GM21528 (cell line): ENCODE measurements around the gene HERC4.
"Not testable (repeated sequence)": the region's sequence is repeated elsewhere in the genome, so short reads cannot be mapped to it uniquely, and the experiment has no call there.

Experiments used
- ATAC-seq: cut with Tn5 transposase; IDR thresholded peaks from one replicate; pipeline ENCODE4 v1.9.1; 2021; ENCODE audit warnings: mild to moderate bottlenecking, moderate library complexity; ENCODE audit not compliant: unreplicated experiment, low FRiP score

The HERC4 gene

DNA sequence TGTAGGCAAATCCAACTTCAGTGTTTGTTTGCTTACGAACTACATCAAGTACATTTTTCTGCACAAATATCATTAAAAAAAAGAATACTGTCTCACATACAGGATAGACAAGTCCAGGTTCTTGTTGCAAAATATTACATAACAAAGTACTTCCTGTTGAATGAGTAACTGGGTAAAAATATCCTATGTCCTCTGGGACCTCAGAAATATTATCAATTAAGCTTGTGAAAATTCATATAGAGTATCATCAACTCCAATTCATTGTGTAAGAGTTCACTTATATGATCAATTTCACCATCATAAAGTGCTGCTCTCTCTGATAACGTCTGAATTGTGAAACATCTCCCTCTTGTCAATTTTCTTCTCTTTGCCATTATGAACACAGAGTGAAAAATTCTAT, 22.6 kb downstream of the HERC4 start:
- no peak for ATAC-seq

DNA sequence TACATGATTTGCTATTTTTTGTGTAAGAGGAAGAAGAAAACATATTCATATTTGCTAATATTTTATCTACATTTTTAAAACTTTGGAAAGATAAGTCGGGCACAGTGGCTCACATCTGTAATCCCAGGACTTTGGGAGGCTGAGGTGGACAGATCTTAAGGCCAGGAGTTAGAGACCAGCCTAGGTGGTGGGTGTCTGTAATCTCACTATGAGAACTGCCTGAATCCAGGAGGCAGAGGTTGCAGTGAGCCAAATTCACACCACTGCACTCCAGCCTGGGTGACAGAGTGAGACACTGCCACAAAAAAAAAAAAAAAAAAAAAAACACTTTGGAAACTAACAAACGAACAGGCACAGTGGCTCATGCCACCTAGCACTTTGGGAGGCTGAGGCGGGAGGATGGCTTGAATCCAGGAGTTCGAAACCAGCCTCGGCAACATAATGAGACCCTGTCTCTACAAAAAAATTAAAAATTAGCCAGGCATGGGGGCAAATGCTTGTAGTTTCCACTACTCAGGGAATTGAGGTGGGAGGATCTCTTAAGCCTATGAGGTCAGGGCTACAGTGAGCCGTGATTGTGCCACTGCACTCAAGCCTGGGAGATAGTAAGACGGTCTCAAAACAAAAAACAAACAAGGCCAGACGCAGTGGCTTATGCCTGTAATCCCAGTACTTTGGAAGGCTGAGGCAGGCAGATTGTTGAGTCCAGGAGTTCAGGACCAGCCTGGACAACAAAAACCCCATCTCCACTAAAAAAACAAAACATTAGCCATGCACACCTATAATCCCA, 25.6 kb downstream of the HERC4 start:
- no peak for ATAC-seq

DNA sequence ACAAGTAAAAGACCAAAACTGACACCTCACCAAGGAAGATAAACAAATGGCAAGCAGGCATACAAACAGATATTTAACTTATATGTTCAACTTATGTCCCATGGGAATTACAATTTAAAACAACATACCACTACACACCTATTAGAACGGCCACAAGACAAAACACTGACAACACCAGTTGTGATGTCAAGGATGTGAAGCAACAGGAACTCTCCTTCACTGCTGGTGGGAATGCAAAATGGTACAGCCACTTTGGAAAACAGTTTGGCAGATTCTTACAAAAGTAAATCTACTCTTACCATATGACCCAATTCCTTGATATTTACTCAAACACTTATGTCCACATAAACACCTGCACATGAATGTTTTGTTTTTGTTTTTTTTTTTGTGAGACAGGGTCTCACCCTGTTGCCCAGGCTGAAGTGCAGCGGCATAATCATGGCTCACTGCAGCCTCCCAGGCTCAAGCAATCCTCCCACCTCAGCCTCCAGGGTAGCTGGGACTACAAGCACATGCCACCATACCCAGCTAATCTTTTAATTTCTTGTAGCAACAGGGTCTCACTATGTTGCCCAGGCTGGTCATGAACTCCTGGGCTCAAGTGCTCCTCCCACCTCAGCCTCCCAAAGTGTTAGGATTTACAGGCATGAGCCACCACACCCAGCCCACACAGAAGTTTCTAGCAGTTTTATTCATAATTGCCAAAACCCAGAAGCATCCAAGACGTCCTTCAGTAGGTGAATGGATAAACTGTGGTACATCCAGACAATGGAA, 27.3 kb downstream of the HERC4 start:
- ATAC-seq, result no peak

DNA sequence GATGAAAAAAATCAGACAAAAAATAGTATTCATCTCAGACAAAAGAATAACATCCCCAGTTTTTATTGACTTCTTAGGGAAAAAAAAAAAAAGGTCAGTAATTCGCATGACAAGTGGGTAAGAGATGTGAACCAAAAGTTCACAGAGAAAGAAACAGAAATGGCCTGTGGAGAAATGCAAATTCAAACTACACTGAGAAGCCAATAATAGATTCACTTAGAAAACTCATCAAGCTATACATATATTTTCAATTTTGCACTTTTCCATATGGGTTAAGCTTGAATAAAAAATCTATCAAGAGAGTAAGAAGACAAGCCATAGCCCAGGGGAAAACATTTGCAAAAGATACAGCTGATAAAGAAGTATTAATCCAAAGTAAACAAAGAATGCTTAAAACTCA, 28.0 kb downstream of the HERC4 start:
- peak; percentile 67 for ATAC-seq

GRCh38 chr10:68046642-68047041, 28.4 kb downstream of the HERC4 start:
- ATAC-seq, result peak; percentile 29

DNA sequence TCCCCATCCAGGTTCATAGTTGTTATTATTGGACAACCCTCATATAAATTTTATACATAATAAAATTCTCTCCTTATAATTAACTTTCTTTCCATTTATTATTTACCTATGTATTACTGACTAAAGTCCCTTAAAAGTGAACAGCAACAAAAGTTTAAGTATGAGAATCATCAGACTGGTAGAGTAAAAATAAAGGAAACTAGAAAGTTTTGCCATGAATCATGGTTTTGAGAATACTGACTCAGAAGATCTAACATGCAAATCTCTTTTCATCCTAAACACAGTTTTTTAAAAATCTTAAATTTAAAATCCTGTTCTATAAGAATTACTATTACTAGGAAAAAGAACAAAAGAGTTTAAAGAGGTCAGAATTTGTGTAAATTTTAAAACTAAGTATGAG, 32.1 kb downstream of the HERC4 start:
- no peak for ATAC-seq

- no peak for ATAC-seq
These were observed 43.0 kb downstream of the HERC4 start for GRCh38 chr10:68032113-68032512.

- no peak for ATAC-seq
These were observed 47.7 kb downstream of the HERC4 start for GRCh38 chr10:68027429-68027828.

DNA sequence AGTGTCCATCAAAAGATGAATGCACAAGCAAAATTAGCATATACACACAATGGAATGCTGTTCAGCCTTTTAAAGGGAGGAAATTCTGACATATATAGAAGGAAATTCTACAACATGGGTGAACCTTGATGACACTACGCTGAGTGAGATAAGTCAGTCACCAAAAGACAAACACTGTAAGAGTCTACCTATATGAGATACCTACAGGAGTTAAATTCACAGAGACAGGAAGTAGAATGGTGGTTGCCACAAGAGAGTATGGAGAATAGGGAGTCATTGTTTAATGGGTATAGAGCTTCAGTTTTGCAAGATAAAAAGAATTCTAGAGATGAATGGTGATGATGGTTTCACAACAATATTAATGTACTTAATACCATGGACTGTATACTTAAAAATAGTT, 51.8 kb downstream of the HERC4 start:
- ATAC-seq, result no peak

GRCh38 chr10:68022324-68022723, 52.8 kb downstream of the HERC4 start:
- ATAC-seq, result not testable (repeated sequence)

GRCh38 chr10:68016519-68016918, 58.6 kb downstream of the HERC4 start:
- ATAC-seq, result not testable (repeated sequence)

DNA sequence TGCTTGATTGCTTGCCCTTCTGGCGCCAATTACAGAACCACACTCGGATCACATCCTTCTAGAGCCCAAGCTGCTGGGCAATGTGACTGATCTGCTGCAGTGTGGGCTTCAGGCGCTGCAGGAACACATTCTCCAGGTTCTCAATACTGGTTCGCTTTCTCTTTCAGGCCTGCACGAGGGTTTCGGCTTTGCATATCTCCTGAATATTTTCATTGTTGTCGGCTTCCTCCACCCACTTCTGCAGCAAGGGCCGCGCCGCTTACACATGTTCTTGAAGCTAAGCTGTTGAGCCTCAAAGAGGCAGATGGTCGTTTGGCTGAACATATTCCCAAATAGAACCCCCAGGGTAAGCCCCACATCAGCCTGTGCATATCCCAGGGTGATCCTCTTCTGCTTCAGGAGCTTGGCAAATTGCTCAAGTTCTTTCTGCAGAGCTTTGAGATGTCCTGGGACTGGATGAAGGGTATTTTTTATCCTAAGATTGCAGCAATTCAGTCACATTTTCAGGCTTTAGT, 64.6 kb downstream of the HERC4 start:
- ATAC-seq, result no peak

GRCh38 chr10:68007356-68007755, 67.7 kb downstream of the HERC4 start:
- no peak for ATAC-seq

DNA sequence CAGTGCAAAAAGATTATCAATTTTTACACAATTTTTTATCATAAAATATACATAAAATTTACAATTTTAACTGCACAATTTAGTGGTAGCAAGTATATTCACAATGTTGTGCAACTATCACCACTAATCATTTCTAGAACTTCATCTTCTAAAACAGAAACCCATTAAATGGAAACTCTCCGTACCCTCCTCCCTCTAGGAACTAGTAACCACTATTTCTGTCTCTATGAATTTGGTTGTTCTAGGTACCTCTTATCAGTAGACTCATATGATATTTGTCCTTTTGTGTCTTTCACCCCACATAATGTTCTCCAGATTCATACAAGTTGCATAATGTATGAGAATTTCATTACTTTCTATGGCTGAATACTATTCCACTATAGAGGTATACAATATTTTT, 73.5 kb downstream of the HERC4 start:
- no peak for ATAC-seq

DNA sequence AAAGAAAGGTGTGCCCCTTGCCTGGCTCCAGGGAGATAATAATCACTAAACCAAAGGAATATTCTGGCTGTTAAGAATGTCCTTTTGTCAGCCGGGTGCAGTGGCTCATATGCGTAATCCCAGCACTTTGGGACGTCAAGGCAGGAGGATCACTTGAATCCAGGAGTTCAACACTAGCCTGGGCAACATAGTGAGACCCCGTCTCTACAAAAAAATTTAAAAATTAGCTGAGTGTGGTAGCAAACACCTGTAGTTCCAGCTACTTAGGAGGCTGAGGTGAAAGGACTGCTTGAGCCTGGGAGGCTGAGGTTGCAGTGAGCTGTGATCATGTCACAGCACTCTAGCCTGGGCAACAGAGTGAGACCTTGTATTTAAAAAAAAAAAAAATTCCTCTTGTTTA, 74.1 kb downstream of the HERC4 start:
- no peak for ATAC-seq

DNA sequence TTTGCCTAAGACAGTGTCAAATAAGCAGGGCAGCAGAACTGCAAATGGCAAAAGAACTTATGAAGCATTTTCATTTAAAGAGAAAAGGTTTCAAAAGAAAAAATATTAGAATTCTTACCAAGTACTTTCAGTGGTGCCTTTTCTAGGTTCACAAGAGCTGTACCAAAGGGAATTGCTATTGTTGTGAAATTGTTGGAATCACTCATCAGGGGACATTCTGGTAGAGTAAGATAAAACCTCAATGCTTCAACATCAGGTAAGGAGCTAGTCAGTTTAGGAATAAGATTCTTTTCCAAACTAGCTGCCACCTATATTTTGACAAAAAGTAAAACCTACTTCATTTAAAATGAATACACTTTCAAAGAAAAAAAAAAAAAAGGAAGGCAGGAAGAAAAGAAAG, 85.0 kb downstream of the HERC4 start:
- ATAC-seq, result no peak

DNA sequence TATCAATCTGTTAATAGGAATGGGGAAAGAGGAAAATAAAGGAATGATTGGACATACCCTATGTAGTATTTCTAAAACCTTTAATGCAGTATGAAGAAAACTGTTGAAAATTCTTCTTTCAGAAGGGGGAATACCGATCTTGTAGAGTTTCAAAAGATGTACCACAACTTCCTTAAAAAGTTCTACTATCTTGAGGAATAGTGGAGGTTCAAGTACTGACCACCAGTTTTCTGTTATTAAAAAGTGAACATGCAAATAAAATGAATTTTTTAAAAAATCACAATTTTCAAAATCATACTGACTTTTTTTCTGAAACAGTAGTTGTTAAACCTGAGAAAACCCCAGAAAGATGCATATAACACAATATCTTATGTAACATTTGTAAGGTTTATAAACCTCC, 86.5 kb downstream of the HERC4 start:
- ATAC-seq, result no peak

DNA sequence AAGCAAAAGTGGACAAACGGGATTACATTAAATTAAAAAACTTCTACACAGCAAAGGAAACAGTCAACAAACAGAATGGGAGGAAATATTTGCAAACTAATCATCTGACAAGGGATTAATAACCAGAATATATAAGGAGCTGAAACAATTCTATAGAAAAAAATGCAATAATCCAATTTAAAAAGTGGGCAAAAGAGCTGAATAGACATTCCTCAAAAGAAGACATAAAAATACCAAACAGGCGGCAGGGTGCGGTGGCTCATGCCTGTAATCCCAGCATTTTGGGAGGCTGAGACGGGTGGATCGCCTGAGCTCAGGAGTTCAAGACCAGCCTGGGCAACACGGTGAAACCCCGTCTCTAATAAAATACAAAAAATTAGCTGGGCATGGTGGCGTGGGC, 92.5 kb downstream of the HERC4 start:
- ATAC-seq, result not testable (repeated sequence)

- ATAC-seq, result no peak
These were observed 96.3 kb downstream of the HERC4 start for GRCh38 chr10:67978749-67979148.

DNA sequence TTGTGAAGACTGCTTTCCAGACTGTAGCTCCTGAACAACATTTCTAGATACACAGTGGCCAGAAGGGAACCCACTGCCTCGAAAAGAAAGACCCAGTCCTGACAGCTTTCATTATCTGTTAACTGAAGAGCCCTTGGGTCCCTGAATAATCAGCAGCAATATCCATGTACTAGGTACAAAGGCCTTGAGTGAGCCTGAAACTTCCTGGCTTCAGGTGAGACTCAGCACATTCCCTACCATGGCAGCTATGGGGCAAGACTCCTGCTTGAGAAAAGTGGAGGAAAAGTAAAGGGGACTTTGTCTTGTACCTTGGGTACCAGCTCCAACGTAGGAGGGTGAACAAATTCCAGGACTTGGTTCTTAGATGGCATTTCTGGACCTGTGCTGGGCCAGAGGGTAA, 97.8 kb downstream of the HERC4 start:
- ATAC-seq, result no peak

- no peak for ATAC-seq
These were observed 98.5 kb downstream of the HERC4 start for GRCh38 chr10:67976292-67977245.
